BJ (cell line): ENCODE results near the gene ROR1. TPM values are rescaled to one million over a fixed set of nuclear protein-coding genes. Genes with fewer than 3 reads are reported as not detected.

Source experiments
- CTCF ChIA-PET: fragments of 350-600 bp; formaldehyde crosslinking; extraction: SDS; loops from one replicate; lab custom pipeline; 2021; ENCODE audit warnings: antibody characterized with exemption, inconsistent platforms; lab: Yijun Ruan, JAX
- POLR2A ChIA-PET: fragments of 300-600 bp; sonication (Branson Sonifier 250); formaldehyde crosslinking; extraction: SDS; loops from one replicate; lab custom pipeline; 2021; ENCODE audit warnings: antibody characterized with exemption; lab: Charles Lee
- DNase-seq: peaks from one replicate; pipeline ENCODE4 v3.0.0-alpha.2; 2011; ENCODE audit warnings: low read depth
- H3K27me3 ChIP-seq: 2 replicates; pipeline ENCODE4 v1.6.0; 2011; ENCODE audit warnings: low read length; ENCODE audit not compliant: control insufficient read depth, insufficient read depth
- H3K36me3 ChIP-seq: 2 replicates; pipeline ENCODE4 v1.5.1; 2011; ENCODE audit warnings: low read length; ENCODE audit not compliant: control insufficient read depth, insufficient read depth
- H3K4me3 ChIP-seq: 2 replicates; pipeline ENCODE4 v1.5.1; 2011; ENCODE audit warnings: low read depth, mild to moderate bottlenecking, control low read depth, low read length
- CTCF ChIP-seq: IDR thresholded peaks from 2 replicates; pipeline ENCODE4 v1.5.1; 2011; ENCODE audit warnings: low read depth, mild to moderate bottlenecking, control low read depth, inconsistent platforms, low read length, moderate library complexity; ENCODE audit not compliant: insufficient read depth
- polyA plus RNA-seq: library from polyadenylated mRNA; depleted of rRNA; stranded (reverse); fragments of >200 nt; gene quantifications from 2 replicates; pipeline ENCODE4 v1.2.3, GENCODE V29; 2011

The ROR1 gene
- polyA plus RNA-seq, 1 experiment, result 4.6 TPM

DNA sequence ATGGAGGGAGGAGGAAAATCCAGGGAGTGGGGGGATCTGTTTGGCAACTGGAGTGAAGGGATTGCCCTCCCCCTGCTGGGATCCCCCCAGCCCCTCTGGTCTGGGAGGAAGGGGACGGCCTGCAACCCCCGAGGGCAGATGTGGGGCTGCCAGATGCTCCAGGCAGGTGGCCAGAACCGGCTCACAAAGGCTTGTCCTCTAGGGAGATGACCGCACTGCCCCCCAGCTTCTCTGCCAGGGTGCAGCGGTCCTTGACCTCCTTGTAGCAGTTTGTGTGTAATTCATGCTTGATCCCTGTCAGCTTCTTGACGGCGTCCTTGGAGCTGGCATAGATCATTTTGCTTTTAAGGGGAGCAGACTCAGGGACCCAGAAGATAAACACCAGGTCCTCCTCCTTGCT lies 69.2 kb downstream of the ROR1 start:
- Histone ChIP-seq H3K4me3 (no peak overlapping the region), H3K36me3 (no peaks in the 10 kb centered on the region), H3K27me3 (no peaks in the 10 kb centered on the region)
- POLR2A ChIA-PET, result no interaction called here
- CTCF ChIA-PET, result no interaction called here
- TF ChIP-seq CTCF, result no peak
- DNase-seq, result no peak

DNA sequence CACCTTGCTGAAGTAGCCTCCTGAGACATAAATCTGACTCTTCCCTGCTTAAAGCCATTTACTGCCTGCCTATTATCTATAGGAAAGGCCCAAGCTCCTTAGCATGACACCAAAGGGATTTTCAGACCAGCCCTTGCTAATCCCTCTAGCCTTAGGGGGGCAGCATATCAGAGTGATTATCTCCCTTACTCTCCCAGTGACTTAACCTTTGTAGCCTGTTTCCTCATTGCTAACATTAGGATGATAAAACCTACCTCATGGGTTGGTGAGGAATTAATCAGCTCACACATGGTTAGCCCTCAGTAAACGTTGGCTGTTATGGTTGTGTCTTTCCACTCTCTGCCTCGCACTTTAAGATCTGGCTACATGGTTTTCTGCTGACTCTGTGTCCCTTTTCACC lies 70.1 kb downstream of the ROR1 start:
- Histone ChIP-seq H3K36me3 (no peaks in the 10 kb centered on the region), H3K27me3 (no peaks in the 10 kb centered on the region), H3K4me3 (no peak overlapping the region)
- no peak for DNase-seq
- ChIA-PET POLR2A (no interaction called here), CTCF (interaction anchor here (1.2 kb wide), 1 partner anchor 15 kb away, joined by 5 read pairs; no protein-coding TSS in a partner anchor)
- TF ChIP-seq CTCF, result no peak

GRCh38 chr1:63845346-63845745 lies 71.5 kb downstream of the ROR1 start:
- H3K27me3 ChIP-seq, result no peaks in the 10 kb centered on the region
- ChIA-PET POLR2A (no interaction called here), CTCF (no interaction called here)
- no peak for DNase-seq
- no peak overlapping the region for H3K4me3 ChIP-seq
- no peaks in the 10 kb centered on the region for H3K36me3 ChIP-seq
- no peak for TF ChIP-seq CTCF

- TF ChIP-seq CTCF, result no peak
- Histone ChIP-seq H3K36me3 (no peaks in the 10 kb centered on the region), H3K4me3 (no peak overlapping the region), H3K27me3 (no peaks in the 10 kb centered on the region)
- no peak for DNase-seq
- ChIA-PET POLR2A (no interaction called here), CTCF (no interaction called here)
Measured at GRCh38 chr1:63847308-63847910, 73.6 kb downstream of the ROR1 start.

GRCh38 chr1:63848733-63849132 lies 74.9 kb downstream of the ROR1 start:
- H3K36me3 ChIP-seq, result no peaks in the 10 kb centered on the region
- POLR2A ChIA-PET, result no interaction called here
- H3K4me3 ChIP-seq, result no peak overlapping the region
- no peak for TF ChIP-seq CTCF
- DNase-seq, result no peak
- no peaks in the 10 kb centered on the region for H3K27me3 ChIP-seq
- CTCF ChIA-PET, result interaction anchor here (1.0 to 1.5 kb wide), 2 partner anchors 9 to 17 kb away, joined by 3 read pairs; no protein-coding TSS in a partner anchor
